Stimulated activated CD8-positive, alpha-beta memory T cell treated with anti-CD3 and anti-CD28 coated beads, Interleukin-4, amount 100 ng/mL, for 1 hour (primary cell): ENCODE results near the gene SH3BP4.

ENCODE experiments used
- DNase-seq, 2 donors: peaks; one replicate each; pipeline ENCODE4 v3.0.0-alpha.2; 2020; ENCODE audit warnings: low read depth in 2 of 2, low spot score in 1 of 2

Gene SH3BP4, protein sequence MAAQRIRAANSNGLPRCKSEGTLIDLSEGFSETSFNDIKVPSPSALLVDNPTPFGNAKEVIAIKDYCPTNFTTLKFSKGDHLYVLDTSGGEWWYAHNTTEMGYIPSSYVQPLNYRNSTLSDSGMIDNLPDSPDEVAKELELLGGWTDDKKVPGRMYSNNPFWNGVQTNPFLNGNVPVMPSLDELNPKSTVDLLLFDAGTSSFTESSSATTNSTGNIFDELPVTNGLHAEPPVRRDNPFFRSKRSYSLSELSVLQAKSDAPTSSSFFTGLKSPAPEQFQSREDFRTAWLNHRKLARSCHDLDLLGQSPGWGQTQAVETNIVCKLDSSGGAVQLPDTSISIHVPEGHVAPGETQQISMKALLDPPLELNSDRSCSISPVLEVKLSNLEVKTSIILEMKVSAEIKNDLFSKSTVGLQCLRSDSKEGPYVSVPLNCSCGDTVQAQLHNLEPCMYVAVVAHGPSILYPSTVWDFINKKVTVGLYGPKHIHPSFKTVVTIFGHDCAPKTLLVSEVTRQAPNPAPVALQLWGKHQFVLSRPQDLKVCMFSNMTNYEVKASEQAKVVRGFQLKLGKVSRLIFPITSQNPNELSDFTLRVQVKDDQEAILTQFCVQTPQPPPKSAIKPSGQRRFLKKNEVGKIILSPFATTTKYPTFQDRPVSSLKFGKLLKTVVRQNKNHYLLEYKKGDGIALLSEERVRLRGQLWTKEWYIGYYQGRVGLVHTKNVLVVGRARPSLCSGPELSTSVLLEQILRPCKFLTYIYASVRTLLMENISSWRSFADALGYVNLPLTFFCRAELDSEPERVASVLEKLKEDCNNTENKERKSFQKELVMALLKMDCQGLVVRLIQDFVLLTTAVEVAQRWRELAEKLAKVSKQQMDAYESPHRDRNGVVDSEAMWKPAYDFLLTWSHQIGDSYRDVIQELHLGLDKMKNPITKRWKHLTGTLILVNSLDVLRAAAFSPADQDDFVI

DNA sequence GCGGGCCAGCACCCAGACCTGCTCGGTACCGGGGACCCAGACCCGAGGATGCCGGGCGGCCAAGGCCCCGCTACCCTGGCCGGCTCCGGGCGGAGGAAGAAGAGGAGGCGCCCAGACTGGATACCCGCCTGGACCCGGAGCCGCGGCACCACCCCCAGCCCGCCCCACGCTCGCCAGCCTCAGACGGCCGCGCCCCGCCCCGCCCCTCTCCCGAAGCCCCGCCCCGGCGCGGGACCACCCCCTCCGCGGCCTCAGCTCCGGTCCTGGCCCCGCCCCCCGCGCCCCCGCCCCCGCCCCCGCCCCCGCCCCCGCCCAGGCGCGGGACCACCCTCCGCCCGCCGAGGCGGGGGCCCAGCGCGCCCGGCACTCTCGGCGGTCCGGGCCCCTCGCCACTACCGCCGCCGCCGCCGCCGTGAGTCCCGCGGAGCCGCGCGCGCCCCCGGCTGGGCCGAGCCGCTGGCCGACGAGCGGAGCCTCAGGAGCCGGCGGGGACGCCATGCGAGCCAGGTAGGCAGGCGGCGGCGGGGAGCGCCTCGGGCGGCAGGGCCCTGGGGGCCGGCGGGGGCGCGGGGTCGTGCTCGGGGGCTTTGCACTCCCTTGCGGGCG, at the start of gene SH3BP4:
Gene SH3BP4, plus strand, starts transcription at position 354 of the 606 bp plus-strand sequence. CDS start 82,986 bp downstream, outside the sequence.
- no peak for DNase-seq

DNA sequence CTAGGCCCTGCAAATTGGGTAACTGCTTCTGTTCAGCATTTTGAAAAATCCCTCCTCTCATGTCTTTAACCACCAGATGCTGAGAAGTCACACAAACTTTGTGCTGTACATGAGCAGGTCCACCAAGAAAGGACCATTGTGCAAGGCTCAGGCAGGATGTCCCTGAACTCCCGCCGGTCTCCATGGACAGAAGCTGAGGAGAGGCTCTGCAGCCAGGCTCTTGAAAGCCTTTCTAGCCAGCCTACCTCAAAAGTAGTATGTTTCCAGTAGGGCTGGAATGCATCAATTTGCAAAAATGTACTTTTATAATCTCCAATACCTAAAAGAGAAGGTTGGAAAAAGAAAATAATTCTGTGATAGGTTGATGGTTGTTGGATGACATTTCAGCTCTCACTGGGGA, 47.0 kb upstream of the SH3BP4 start:
- DNase-seq: no peak

DNA sequence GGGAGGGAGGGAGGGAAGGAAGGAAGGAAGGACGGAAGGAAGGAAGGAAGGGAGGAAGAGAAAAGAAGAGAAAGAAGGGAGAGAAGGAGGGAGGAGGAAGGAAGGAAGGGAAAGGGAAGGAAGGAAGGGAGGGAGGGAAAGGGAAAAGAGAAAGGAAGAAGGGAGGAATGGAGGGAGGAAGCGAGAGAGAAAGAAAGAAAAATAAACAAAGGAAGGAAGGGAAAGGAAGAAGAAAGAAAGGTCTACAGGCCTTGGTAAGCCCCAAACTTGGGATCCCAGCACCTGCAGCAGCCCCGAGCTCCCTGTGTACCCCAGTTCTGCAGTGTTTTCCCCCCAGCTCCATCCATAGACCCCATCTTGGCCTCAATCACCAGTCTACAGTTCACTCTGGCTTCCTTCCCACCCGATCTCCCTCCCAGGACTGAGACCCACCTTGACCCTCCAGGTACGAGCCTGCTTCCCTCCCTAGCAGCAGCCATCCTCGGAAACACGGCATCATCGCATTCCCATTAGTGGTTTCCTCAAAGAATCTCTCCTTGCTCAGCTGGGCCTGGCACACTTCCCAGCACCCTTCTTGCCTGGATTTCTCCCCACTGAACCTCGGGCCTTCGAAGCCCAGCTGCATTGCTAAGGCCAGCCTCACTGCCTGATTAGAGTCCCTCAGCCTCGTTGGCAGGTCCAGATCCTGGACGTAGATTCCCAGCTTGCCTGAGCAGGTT, 46.1 kb upstream of the SH3BP4 start:
- no peak for DNase-seq

DNA sequence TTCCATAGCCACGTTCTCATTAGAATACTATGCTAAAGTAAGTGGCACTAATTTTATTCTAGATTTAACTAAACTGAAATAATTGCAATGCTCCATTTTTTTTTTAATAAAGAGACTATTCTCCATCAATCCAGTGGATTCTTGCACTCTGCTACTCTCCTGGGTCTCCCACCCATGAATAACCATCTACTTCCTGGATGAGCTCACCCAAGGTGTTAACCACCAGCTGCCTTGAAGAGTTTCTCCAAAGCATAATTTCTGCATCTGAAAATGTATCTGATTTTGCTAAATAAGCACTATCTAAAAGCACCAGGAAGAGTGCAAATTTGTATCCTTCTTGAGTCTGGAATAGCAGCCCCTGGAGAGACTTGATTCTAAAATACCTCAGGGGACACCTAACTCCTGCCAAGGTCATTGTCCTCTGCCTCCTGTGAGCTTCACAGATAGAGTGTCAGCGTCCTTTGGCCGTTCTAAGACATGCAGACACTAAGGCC, 41.6 kb upstream of the SH3BP4 start:
- DNase-seq: no peak

DNA sequence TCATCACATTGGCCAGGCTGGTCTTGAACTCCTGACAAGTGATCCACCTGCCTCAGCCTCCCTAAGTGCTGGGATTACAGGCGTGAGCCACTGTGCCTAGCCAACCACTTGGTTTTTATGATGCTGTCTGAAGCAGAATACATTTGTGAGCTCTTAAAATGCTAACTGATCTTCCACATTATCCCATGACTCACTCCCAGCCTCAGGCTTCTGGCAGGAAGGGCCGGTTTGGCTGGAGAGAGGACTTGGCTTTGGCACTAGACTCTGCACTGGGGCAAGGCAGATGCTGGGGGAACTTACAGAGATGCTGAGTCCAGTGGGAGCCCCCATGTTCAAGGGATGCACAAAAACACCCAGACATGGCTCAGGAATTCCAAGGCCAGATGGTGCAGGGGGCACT, 40.5 kb upstream of the SH3BP4 start:
- DNase-seq: no peak

DNA sequence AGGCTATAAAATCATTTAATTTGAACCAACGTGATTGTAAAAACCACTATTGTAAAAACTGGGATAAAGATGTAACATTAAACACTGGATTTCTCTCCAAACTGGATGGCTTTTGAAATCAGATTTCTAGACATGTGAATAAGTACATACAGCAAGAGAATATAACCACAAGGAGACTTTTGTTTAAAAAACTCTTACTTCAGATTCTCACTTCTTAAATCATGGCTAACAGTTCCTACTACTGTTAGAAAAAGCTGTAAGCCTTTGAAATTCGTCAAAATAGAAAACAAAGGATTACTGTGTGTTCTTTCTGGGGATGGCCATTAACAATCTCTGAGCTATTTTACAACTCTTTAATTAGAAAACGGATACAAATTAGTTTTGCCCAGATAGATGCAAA, 39.4 kb upstream of the SH3BP4 start:
- no peak for DNase-seq

DNA sequence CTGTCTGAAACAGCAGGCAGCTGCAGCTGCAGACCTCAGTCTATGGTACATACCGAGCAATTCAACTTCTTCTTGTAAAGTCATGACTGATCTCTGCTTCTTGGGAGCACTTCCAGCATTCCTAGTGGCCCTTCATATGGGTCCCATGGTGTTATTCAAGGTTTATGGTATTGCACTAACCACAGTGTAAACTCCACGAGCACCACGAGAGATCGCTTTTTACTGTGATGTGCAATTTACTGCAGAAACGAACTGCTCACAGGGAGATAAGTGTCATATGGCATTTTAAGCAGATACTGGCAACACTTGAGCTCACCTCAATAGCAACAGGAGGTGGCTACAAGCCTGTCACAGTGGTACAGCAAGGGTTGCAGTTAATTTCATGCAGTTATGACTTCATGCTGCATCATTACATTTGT, 38.6 kb upstream of the SH3BP4 start:
- DNase-seq: no peak

DNA sequence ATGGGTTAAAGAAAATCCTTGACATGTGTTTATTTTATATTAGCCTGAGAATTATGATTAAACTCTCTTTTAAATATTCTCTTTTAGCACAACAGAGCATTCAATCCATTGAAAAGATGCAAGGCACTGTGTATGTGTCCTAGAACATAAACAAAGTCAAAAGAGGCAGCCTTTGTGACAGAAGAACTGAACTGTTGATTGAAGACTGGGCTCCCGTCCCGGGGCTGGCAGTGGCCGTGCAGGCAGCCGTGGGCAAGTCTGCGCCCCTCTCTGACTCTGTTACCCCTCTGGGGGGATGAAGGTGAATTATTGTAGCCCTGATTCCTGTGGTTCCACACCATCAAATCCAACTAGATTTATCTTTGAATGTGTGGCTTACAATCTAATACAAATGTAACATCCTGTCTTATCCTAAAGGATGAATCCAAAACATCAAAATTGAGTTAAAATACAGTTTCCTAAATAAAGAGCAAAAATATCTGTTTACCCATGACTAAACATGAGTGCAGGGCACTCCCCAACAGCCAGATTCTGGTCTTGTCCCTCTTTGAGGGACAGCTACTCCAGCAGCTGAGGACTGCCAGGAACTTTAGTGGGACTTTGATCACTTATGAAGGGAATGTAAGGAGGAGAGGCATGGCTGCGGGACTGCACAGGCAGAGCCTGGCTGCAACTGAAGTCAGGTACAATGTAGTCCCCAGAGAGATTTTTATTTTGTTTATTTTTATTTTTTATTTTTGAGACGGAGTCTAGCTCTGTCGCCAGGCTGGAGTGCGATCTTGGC, 37.3 kb upstream of the SH3BP4 start:
- DNase-seq: no peak

DNA sequence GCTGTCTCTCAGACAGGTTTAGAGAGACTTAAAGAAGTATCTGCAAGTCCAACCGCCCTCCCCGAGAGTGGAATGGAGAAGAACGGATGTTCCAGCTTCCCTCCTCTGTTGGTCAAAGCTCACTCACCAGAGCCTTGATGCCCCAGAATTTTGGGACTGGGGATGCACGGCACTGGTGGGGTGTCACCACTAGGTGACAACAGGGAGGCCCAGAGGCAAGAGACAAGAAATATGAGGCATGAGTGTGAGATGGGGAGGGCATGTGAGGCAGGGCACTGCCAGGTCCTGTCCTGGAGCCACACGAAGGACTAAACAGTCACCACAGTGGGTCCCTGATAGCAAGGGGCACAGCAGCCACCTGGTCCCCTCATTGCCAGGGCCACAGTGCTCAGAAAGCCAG, 35.1 kb upstream of the SH3BP4 start:
- no peak for DNase-seq

DNA sequence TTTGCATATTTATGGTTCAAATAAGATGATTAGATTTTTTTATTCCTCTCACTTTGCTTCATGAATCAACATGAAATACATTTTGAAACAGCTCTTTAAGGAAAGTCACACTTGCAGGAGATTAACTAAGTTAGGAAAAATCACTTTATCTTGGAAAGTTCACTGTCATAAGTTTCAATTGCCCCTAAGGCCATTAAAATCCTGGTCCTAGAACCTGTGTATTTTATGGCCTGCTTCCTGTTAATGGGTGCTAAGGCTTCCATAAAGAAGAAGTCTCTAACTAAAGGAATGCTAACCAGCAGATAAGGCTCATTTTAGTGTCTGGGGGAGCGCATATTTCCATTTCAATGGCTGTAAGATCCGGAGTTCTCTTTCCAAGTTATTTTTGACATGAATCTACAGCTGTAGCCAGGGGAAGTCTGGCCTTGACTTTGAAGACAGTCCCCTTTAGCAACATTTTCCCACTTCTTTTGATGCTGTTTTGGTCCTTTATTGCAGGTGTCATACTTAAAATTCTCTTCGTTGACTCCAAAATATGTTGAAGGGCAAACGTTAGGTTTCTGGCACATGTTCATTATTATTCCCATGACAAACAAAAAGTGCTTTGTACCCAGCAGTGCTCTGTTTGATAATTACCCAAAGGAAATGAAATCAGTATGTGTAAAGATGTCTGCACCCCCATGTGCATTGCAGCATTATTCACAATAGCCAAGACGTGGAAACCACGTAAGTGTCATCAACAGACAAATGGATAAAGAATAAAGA, 34.4 kb upstream of the SH3BP4 start:
- no peak for DNase-seq

DNA sequence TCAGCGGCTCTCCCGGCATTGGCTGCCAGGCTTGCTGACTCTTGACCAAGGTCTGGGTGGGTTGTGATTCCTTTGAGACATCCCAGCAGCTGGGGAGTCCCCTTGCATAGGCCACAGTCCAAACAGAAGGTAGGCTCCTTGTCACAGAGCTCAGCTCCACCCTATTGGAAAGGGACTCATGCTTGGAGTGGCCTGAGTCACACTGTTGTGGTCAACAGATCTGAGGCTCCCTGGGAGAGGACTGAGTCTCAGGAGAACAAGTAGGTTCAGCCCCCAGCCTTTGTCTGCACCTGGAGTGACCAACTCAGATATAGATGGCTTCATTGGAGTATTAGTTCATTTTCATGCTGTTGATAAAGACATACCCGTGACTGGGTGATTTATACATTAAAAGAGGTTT, 32.1 kb upstream of the SH3BP4 start:
- DNase-seq: no peak

DNA sequence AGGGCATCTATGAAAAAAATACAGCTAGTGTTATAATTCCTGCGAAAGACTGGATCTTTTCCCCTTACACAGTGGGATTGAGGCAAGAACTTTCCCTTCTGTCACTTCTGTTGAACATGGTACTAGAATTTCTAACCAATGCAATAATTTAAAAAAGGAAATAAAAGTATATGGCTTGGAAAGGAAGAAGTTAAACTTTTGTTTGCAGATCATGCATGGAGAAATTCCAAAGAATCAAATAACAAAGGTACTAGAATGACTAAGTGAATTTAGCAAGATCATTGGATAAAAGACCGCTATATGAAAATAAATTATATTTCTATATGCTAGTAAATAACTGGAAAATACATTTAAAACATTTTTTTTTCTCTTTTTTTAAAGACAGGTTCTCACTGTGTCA, 31.0 kb upstream of the SH3BP4 start:
- DNase-seq: no peak

DNA sequence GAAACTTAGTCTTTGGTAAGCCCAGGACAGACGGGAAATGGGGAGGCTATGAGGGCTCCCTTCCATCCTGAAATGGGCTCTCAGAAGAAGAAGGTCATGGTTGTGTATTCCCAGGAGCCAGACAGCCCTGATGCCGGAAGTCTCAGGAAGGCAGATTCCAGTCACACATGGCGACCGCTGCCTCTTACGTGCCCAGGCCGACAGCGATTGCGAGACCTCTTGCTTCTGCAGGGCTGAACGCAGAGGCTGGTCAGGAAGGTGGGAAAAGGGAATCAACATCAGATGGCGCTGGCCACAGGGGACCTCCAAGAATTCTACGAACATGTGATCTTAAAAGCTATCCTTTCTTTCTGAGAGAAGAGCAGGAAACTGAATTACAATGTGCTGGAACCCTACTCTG, 22.8 kb upstream of the SH3BP4 start:
- DNase-seq: no peak

DNA sequence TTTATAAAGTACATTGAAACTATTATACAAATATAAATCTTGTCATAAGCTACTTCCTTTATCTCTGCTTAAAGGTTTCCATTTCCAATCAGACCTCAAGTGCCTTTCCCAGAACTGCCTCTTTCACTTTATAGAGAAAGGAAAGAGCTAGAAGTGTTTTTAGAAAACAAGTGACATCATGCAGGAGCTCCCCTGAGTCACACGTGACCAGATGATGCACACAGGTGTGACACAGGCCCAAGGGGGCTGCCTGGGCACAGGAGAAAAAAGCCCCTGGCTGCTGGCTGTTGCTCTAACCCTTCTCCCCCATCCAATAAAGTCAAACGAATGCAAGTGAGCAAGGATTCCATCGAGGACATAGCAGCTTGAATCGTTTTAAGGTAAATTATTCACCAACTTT, 21.4 kb upstream of the SH3BP4 start:
- DNase-seq: no peak

DNA sequence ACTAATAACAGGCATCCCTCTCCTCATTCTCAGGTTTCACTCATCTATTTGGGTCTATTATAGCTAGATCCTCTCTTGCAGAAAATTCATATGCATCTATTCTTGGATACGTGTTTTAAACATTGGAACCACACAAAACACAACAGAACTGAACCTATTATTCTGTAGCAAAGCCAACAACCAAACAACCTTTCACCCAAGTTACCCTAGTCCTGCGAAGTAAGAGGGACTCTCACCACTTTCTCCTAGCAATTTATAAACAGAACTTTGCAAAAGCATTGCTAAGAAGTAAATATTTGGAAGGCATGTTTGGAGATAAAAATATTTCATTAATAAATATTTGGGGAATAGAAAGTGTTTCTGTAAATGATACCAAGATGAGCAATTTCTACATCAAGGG, 20.4 kb upstream of the SH3BP4 start:
- DNase-seq: no peak

DNA sequence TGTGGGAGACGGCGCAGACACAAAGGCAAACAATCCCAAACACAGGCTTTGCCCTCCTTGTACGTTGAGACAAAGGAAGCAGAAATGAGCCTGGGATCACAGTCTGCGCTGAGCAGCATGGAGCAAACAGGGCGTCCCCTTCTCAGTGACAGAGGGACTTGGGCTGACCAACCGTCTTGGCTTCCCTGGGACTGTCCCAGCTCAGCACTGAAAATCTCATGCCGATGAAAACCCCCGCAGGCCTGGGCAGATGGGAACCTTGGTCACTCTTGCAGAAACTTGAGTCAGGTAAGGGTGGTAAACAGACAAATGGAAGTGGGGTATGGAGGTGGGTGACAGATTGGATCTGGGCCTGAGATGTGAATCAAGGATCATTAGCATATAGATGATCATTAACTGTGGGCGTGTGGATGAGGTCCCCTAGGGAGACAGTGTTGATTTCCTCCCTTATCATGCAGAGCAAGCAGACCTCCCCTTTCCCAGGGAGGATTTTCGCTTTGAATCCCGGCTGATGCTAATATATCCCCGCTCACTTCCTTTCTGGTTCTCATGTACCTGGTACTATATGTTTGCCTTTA, 19.1 kb upstream of the SH3BP4 start:
- DNase-seq: no peak

DNA sequence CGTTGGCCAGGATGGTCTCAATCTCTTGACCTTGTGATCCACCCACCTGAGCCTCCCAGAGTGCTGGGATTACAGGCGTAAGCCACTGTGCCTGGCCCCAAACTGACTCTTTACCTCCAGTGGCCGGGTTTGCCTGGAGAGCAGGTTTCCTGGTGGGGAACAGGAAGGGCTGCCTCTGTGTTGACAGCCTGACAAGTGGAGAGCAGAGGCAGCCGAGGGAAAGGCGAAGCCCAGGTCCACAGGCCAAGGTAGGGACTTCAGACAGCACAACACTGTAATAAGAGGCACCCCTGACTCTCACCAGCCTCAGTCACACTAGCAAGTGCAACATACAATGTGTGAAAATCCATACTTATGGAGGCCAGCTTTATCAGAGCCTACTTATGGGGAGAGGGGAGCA, 16.5 kb upstream of the SH3BP4 start:
- no peak for DNase-seq

DNA sequence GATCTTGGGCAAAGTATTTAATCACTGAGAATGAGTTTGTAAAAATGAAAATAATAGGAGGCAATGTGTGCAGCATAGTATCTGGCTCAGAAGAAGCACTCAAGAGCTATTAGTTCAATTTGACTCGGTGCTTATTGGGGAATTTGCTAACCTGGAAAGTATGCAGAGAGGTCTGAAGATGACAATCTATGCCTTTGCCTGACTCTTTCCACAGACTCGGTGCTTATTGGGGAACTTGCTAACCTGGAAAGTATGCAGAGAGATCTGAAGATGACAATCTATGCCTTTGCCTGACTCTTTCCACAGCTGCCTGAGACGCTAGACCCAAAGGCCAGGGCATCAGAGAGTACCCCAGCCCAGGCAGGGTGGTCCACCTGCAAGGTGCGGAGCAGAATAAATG, 12.2 kb upstream of the SH3BP4 start:
- DNase-seq: no peak

DNA sequence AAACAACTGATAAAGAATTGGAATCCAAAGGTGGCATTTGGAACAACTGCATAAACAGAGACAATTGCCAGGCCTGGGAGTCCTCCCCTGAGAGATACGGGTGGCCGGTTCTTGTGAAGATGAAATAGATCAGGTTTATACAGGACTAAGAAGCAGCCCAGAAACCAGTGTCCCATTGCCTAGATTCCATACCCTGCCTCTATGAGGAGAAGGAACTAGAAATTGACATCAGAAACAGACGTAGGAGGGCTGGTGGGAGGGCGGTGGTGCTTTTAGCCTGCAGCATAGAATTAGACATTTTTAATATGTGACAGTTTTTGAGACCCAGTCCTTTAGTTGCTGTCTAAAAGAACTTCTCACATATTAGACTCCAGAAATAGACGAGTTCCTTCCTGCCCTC, 11.8 kb upstream of the SH3BP4 start:
- no peak for DNase-seq
